ENCODE measurements around the gene STUB1. TPM values are rescaled to one million over a fixed set of nuclear protein-coding genes. Genes with fewer than 3 reads are reported as not detected.

STUB1 gene
- total RNA-seq (2022) (102 and 114 TPM in 2 replicates), Bru-seq, nascent RNA (percentile 77 among the genes with signal in this experiment), BruChase-seq, experiment 1, labeled RNA remaining after a 6-hour chase (percentile 93 among the genes with signal in this experiment), BruChase-seq, experiment 2, labeled RNA remaining after a 2-hour chase (percentile 88 among the genes with signal in this experiment)
- long read RNA-seq, transcript STUB1-201 (7 exons, 1,472 nt), result major isoform, 163 of 235 reads
- long read RNA-seq, partial matches to known transcripts, result 23 of 235 reads
- long read RNA-seq, other reads (novel, unspliced or antisense), result 39 of 235 reads

DNA sequence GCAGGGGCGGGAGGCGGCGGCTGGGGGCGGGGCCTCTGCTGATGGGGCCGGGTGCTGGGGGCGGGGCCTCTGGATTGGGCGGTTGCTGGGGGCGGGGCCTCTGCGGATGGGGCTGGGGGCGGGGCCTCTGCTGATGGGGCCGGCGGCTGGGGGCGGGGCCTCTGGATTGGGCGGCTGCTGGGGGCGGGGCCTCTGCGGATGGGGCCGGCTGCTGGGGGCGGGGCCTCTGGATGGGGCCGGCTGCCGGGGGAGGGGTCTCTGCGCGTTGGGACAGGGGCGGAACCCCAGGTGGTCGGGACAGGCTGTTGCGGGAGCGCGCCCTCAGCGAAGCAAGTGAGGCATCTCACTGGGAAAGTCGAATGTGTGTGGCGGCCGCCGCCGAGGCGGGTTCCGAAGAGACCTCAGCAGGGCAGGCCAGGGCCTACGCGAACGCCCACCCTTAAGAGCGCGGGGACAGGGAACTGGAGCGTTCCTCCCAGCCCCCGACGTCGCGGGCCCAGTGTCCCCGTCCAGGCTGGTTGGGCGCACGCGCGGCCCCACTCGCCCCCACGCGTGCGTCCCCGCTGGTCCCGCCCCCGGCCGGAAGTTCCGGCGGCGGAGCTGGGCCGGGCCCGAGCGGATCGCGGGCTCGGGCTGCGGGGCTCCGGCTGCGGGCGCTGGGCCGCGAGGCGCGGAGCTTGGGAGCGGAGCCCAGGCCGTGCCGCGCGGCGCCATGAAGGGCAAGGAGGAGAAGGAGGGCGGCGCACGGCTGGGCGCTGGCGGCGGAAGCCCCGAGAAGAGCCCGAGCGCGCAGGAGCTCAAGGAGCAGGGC lies at the start of gene STUB1:
Gene STUB1, plus strand, starts transcription at position 597 of the 811 bp plus-strand sequence. Its CDS starts 116 bp downstream, at position 713.
- H3K27me3 Mint-ChIP-seq (ENCODE audit: unreplicated experiment), result no peaks in the 10 kb centered on the region
- CTCF ChIA-PET, result interaction anchor here (0.7 to 1.2 kb wide), 4 partner anchors 10 to 307 kb away, joined by 3 read pairs; partner anchors contain the start of genes CIAO3 and WDR24
- intact Hi-C loops (cut with micrococcal nuclease; ENCODE audit: unreplicated experiment), result no loop called here
- peak; percentile 93 for DNase-seq
- peaks cover 22% of the 10 kb centered on the region for H3K4me1 Mint-ChIP-seq (ENCODE audit: low read depth, unreplicated experiment)
- H3K9me3 Mint-ChIP-seq (ENCODE audit: low read depth, unreplicated experiment), result no peaks in the 10 kb centered on the region
- no TSS peak for BruUV-seq (replicated peaks)
- TF ChIP-seq, protein P1, sequence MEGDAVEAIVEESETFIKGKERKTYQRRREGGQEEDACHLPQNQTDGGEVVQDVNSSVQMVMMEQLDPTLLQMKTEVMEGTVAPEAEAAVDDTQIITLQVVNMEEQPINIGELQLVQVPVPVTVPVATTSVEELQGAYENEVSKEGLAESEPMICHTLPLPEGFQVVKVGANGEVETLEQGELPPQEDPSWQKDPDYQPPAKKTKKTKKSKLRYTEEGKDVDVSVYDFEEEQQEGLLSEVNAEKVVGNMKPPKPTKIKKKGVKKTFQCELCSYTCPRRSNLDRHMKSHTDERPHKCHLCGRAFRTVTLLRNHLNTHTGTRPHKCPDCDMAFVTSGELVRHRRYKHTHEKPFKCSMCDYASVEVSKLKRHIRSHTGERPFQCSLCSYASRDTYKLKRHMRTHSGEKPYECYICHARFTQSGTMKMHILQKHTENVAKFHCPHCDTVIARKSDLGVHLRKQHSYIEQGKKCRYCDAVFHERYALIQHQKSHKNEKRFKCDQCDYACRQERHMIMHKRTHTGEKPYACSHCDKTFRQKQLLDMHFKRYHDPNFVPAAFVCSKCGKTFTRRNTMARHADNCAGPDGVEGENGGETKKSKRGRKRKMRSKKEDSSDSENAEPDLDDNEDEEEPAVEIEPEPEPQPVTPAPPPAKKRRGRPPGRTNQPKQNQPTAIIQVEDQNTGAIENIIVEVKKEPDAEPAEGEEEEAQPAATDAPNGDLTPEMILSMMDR (IDR thresholded peaks at IDR 0.05; ENCODE audit: unreplicated experiment), result no peak
- H3K36me3 Mint-ChIP-seq (ENCODE audit: insufficient read depth, unreplicated experiment), result peaks cover 78% of the 10 kb centered on the region
- H3K27ac Mint-ChIP-seq (ENCODE audit: unreplicated experiment), result peak within 1 kb of the TSS; percentile 89
- peak within 1 kb of the TSS; percentile 94 for H3K4me3 Mint-ChIP-seq (ENCODE audit: low read depth, unreplicated experiment)

DNA sequence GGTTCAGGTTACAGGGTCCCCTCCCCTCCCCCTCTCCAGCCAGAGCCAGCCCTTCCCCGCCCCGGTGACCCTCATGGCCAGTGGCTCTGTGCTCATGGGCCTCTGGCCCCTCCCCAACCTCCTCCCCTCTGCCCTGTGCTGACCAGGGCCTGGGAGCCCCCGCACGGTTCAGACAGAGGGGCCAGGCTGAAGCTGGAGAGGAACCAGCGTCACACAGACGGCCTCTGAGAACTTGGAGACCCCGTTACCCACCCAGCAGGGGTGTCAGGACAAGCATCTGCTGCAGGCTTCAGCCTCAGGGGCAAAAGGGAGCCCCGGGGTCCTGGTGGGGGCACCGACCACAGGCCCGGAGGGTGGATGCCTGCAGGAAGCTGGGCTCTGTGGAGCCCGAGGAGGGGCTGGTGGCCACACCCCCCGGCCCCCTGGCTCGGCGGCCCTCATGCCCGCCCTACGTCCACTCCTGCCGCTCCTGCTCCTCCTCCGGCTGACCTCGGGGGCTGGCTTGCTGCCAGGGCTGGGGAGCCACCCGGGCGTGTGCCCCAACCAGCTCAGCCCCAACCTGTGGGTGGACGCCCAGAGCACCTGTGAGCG lies 49.3 kb upstream of the STUB1 start, which contains the start of gene WFIKKN1:
Gene WFIKKN1, plus strand, starts transcription at position 171 of the 591 bp plus-strand sequence. Its CDS starts 269 bp downstream, at position 440.
- H3K27me3 Mint-ChIP-seq (ENCODE audit: unreplicated experiment), result no peaks in the 10 kb centered on the region
- no peaks in the 10 kb centered on the region for H3K9me3 Mint-ChIP-seq (ENCODE audit: low read depth, unreplicated experiment)
- H3K4me3 Mint-ChIP-seq (ENCODE audit: low read depth, unreplicated experiment), result no peak within 1 kb of the TSS
- no peaks in the 10 kb centered on the region for H3K4me1 Mint-ChIP-seq (ENCODE audit: low read depth, unreplicated experiment)
- no TSS peak for BruUV-seq (replicated peaks)
- peaks cover 87% of the 10 kb centered on the region for H3K36me3 Mint-ChIP-seq (ENCODE audit: insufficient read depth, unreplicated experiment)
- TF ChIP-seq, protein P1 (IDR thresholded peaks at IDR 0.05; ENCODE audit: unreplicated experiment), result no peak
- H3K27ac Mint-ChIP-seq (ENCODE audit: unreplicated experiment), result peak within 1 kb of the TSS; percentile 50
- CTCF ChIA-PET, result no interaction called here
- DNase-seq, result peak; percentile 80
- intact Hi-C loops (cut with micrococcal nuclease; ENCODE audit: unreplicated experiment), result loop anchor here (10.0 kb wide), 1 partner anchor 106 kb away; the partner anchor contains the start of gene CAPN15

DNA sequence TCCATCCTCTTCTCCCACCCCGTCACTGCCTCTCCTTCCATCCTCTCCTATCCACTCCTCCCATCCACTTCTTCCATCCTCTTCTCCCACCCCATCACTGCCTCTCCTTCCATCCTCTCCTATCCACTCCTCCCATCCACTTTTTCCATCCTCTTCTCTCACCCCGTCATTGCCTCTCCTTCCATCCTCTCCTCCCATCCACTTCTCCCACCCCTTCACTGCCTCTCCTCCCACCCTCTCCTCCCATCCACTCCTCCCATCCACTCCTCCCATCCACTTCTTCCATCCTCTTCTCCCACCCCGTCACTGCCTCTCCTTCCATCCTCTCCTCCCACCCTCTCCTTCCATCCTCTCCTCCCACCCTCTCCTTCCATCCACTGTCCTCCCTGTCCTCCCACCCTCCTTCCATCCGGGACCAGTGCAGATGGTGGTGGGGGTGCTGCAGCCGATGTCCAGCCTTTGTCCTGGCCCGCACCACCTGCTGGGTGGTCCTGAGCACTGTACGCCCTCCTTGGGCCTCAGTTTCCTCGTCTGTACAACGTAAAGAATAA lies 48.3 kb upstream of the STUB1 start:
- H3K9me3 Mint-ChIP-seq (ENCODE audit: low read depth, unreplicated experiment), result no peaks in the 10 kb centered on the region
- CTCF ChIA-PET, result no interaction called here
- TF ChIP-seq, protein P1 (IDR thresholded peaks at IDR 0.05; ENCODE audit: unreplicated experiment), result no peak
- H3K27me3 Mint-ChIP-seq (ENCODE audit: unreplicated experiment), result no peaks in the 10 kb centered on the region
- H3K27ac Mint-ChIP-seq (ENCODE audit: unreplicated experiment), result no peak overlapping the region
- H3K36me3 Mint-ChIP-seq (ENCODE audit: insufficient read depth, unreplicated experiment), result peaks cover 91% of the 10 kb centered on the region
- no TSS peak for BruUV-seq (replicated peaks)
- intact Hi-C loops (cut with micrococcal nuclease; ENCODE audit: unreplicated experiment), result loop anchor here (10.0 kb wide), 1 partner anchor 107 kb away; the partner anchor contains the start of gene CAPN15
- H3K4me3 Mint-ChIP-seq (ENCODE audit: low read depth, unreplicated experiment), result no peak overlapping the region
- peaks cover 6% of the 10 kb centered on the region for H3K4me1 Mint-ChIP-seq (ENCODE audit: low read depth, unreplicated experiment)
- DNase-seq, result no peak
